IMR-90 (cell line): ENCODE results near the gene THOC6. TPM values are rescaled to one million over a fixed set of nuclear protein-coding genes. Genes with fewer than 3 reads are reported as not detected.

Experiments
- ATAC-seq: fragments of 200-7000 bp; cut with Tn5 transposase; 2 replicates; pipeline ENCODE4 v1.9.1; 2020; ENCODE audit warnings: low read depth, mild to moderate bottlenecking, moderate library complexity
- BruUV-seq: library from RNA; stranded (reverse); fragments of 400-500 nt; replicated peaks from 2 replicates; lab custom pipeline; 2021; lab: Mats Ljungman, UMichigan
- CTCF ChIA-PET: fragments of 300-600 bp; formaldehyde crosslinking; extraction: SDS; loops from one replicate; lab custom pipeline; 2021; ENCODE audit warnings: antibody characterized with exemption; lab: Yijun Ruan, JAX
- POLR2A ChIA-PET: fragments of 300-600 bp; sonication (Branson Sonifier 250); formaldehyde crosslinking; loops from one replicate; lab custom pipeline; 2022; ENCODE audit warnings: antibody characterized with exemption; ENCODE audit not compliant: unreplicated experiment; lab: Charles Lee
- DNase-seq: peaks from one replicate; pipeline ENCODE4 v3.0.0; 2013
- H2AFZ ChIP-seq: replicated peaks from 2 replicates; pipeline ENCODE3; 2013; ENCODE audit warnings: low read length, mild to moderate bottlenecking; ENCODE audit not compliant: poor library complexity
- H2AK5ac ChIP-seq: 2 replicates; pipeline ENCODE4 v1.6.1; 2013; ENCODE audit warnings: low read depth, low read length, inconsistent platforms
- H2AK9ac ChIP-seq: replicated peaks from 2 replicates; pipeline ENCODE3; 2013; ENCODE audit warnings: mild to moderate bottlenecking, low read depth, low read length, moderate library complexity; ENCODE audit not compliant: poor library complexity
- H2BK120ac ChIP-seq: 2 replicates; pipeline ENCODE4 v1.6.1; 2013; ENCODE audit warnings: low read depth, low read length, inconsistent platforms
- H2BK15ac ChIP-seq: 3 replicates; pipeline ENCODE4 v1.6.1; 2013; ENCODE audit warnings: low read depth, low read length, inconsistent platforms
- H2BK20ac ChIP-seq: 2 replicates; pipeline ENCODE4 v1.6.1; 2013; ENCODE audit warnings: low read depth, mild to moderate bottlenecking, inconsistent platforms, low read length, moderate library complexity
- H2BK5ac ChIP-seq: 2 replicates; pipeline ENCODE4 v1.6.1; 2013; ENCODE audit warnings: mild to moderate bottlenecking, low read depth, low read length, inconsistent platforms; ENCODE audit not compliant: poor library complexity, severe bottlenecking
- H3K14ac ChIP-seq: replicated peaks from 2 replicates; pipeline ENCODE4 v1.6.1; 2013; ENCODE audit warnings: low read depth, low read length, inconsistent platforms
- H3K18ac ChIP-seq: 2 replicates; pipeline ENCODE4 v1.6.1; 2013; ENCODE audit warnings: low read depth, low read length, control low read depth
- H3K23ac ChIP-seq: 2 replicates; pipeline ENCODE4 v1.6.1; 2013; ENCODE audit warnings: low read depth, low read length, inconsistent platforms
- H3K27ac ChIP-seq: 2 replicates; pipeline ENCODE4 v1.5.1; 2013; ENCODE audit warnings: mild to moderate bottlenecking, control low read depth, low read length; ENCODE audit not compliant: insufficient read depth
- H3K27me3 ChIP-seq: 2 replicates; pipeline ENCODE4 v1.6.1; 2013; ENCODE audit warnings: low read length; ENCODE audit not compliant: control insufficient read depth, insufficient read depth
- H3K36me3 ChIP-seq: 2 replicates; pipeline ENCODE4 v1.6.1; 2013; ENCODE audit warnings: low read length, mixed read lengths; ENCODE audit not compliant: control insufficient read depth, insufficient read depth
- H3K4ac ChIP-seq: 2 replicates; pipeline ENCODE4 v1.6.1; 2013; ENCODE audit warnings: low read depth, low read length, inconsistent platforms
- H3K4me1 ChIP-seq: 2 replicates; pipeline ENCODE4 v1.6.1; 2013; ENCODE audit warnings: low read length, mixed read lengths; ENCODE audit not compliant: control insufficient read depth, insufficient read depth
- H3K4me2 ChIP-seq: 2 replicates; pipeline ENCODE4 v1.6.1; 2013; ENCODE audit warnings: low read depth, mild to moderate bottlenecking, control low read depth, low read length, moderate library complexity
- H3K4me3 ChIP-seq: 2 replicates; pipeline ENCODE4 v1.5.1; 2013; ENCODE audit warnings: low read depth, mild to moderate bottlenecking, control low read depth, low read length, moderate library complexity; ENCODE audit not compliant: insufficient read depth
- H3K56ac ChIP-seq: 2 replicates; pipeline ENCODE4 v1.6.1; 2013; ENCODE audit warnings: low read length, inconsistent platforms; ENCODE audit not compliant: insufficient read depth; ENCODE audit errors: extremely low read depth
- H3K79me1 ChIP-seq, 2 experiments: 2 replicates each; pipeline ENCODE4 v1.6.1; 2013; ENCODE audit warnings: low read length in 2 of 2, inconsistent platforms in 1 of 2, low read depth in 1 of 2
- H3K9ac ChIP-seq: 2 replicates; pipeline ENCODE4 v1.6.1; 2013; ENCODE audit warnings: low read depth, low read length, control low read depth
- H3K9me1 ChIP-seq: 2 replicates; pipeline ENCODE4 v1.6.1; 2013; ENCODE audit warnings: low read length, inconsistent platforms; ENCODE audit not compliant: insufficient read depth
- H3K9me3 ChIP-seq: 2 replicates; pipeline ENCODE4 v1.6.1; 2013; ENCODE audit warnings: low read length; ENCODE audit not compliant: control insufficient read depth, insufficient read depth
- H4K20me1 ChIP-seq: 2 replicates; pipeline ENCODE4 v1.6.1; 2013; ENCODE audit warnings: low read length, inconsistent platforms; ENCODE audit not compliant: insufficient read depth
- H4K5ac ChIP-seq: 2 replicates; pipeline ENCODE4 v1.6.1; 2013; ENCODE audit warnings: mild to moderate bottlenecking, low read depth, low read length, control low read depth
- H4K8ac ChIP-seq, 2 experiments: 2 replicates each; pipeline ENCODE4 v1.6.1; 2013; ENCODE audit warnings: low read depth in 2 of 2, low read length in 2 of 2, control low read depth in 1 of 2, inconsistent platforms in 1 of 2
- H4K91ac ChIP-seq: 2 replicates; pipeline ENCODE4 v1.6.1; 2013; ENCODE audit warnings: low read depth, low read length, inconsistent platforms; ENCODE audit not compliant: insufficient read depth
- CEBPB ChIP-seq: IDR thresholded peaks from 2 replicates; pipeline ENCODE4 v1.6.1; 2012; ENCODE audit warnings: low read depth, low read length, improper control_type of control experiment
- FOS ChIP-seq: fragments of 150-350 bp; IDR thresholded peaks from 2 replicates; pipeline ENCODE4 v1.6.1; 2016; ENCODE audit warnings: low read depth, low read length
- MXI1 ChIP-seq: IDR thresholded peaks from 2 replicates; pipeline ENCODE4 v1.6.1; 2012; ENCODE audit warnings: low read depth, mild to moderate bottlenecking, low read length, moderate library complexity, borderline replicate concordance
- RCOR1 ChIP-seq: IDR thresholded peaks from 2 replicates; pipeline ENCODE4 v1.6.1; 2012; ENCODE audit warnings: mild to moderate bottlenecking, low read length, improper control_type of control experiment; ENCODE audit not compliant: insufficient replicate concordance
- SMC3 ChIP-seq: fragments of 150-350 bp; IDR thresholded peaks from 2 replicates; pipeline ENCODE4 v1.6.1; 2016; ENCODE audit warnings: low read depth, mild to moderate bottlenecking, antibody characterized with exemption, low read length, moderate library complexity
- WGBS, 2 experiments: methylation state at CpG; one replicate each; pipeline versions ENCODE4 v1.1.5 to v1.1.7; 2013; ENCODE audit warnings: missing lambda C conversion rate in 2 of 2; ENCODE audit not compliant: insufficient read length in 1 of 2; ENCODE audit errors: extremely low coverage in 2 of 2; 5-methylcytosine and 5-hydroxymethylcytosine counted together
- dilution Hi-C: fragments of 300-500 bp; cut with HindIII; formaldehyde crosslinking; loops from one replicate; pipeline ENCODE4 v1.14.3; 2018; ENCODE audit warnings: low sequenced_read_pairs; ENCODE audit not compliant: unreplicated experiment
- in situ Hi-C: fragments of 300-500 bp; cut with MboI; formaldehyde crosslinking; loops from 3 replicates; pipeline ENCODE4 v1.14.3; 2019; ENCODE audit warnings: low sequenced_read_pairs, inconsistent platforms, mixed read lengths
- intact Hi-C: fragments of 100-400 bp; cut with micrococcal nuclease; formaldehyde crosslinking; loops from 2 replicates; pipeline ENCODE4 v1.10.0; 2022
- polyA plus RNA-seq, 3 experiments: library from polyadenylated mRNA; depleted of rRNA; stranded (reverse); fragments of >200 nt; gene quantifications; 2 replicates each; pipeline ENCODE4 v1.2.3, GENCODE V29; 2012; ENCODE audit warnings: low replicate concordance in 1 of 3
- total RNA-seq: library from RNA; depleted of rRNA; stranded (reverse); fragments of >200 nt; gene quantifications from 2 replicates; pipeline ENCODE4 v1.2.3, GENCODE V29; 2012
- TF ChIP-seq, protein P1 (sequence below): fragments of 150-350 bp; IDR thresholded peaks from 2 replicates; pipeline ENCODE4 v1.6.1; 2017; ENCODE audit warnings: mild to moderate bottlenecking, antibody characterized with exemption, low read length, low read depth

Gene THOC6
- total and polyA plus RNA-seq, 2 of the 4 experiments (the other 2 are of a cell fraction): 16.8 to 23.1 TPM

DNA sequence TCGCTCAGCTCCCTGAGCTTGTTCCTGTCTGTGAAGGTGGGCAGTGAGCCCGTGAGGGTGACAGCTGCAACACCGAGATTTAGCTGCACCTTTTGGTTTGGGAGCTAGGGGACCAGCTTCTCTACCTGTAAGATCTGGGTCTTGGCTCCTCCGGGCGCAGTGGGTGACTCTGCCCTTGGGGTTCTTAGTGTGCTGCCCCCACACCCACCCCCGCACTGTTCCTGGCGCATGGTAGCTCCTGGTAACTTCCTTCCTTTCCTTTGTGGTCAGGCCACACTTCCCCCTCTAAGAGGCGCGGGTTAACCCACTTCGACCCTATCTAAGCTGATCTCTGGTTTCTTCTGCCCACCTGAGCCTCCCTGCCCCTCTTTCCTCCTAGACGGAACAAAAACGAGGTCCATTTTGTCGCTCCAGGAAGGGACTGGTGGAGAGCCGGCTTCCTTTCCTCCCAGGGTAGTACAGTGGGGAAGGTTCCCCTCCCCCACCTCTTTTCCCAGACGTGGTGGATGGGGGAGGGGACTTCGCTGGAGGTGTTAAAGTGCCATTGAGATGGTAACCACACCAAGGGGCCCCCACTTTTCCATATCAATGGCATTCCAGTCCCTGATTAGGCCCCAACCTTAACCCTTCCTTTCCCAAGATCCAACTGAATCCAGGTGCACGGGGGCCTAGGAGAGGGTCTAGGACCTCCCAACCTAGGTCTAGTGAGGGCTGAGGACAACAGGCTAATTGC lies 15.7 kb upstream of the THOC6 start:
- TF ChIP-seq RCOR1: no peak
- no peak for TF ChIP-seq FOS
- no peak for TF ChIP-seq MXI1
- TF ChIP-seq CEBPB: no peak
- TF ChIP-seq, protein P1, sequence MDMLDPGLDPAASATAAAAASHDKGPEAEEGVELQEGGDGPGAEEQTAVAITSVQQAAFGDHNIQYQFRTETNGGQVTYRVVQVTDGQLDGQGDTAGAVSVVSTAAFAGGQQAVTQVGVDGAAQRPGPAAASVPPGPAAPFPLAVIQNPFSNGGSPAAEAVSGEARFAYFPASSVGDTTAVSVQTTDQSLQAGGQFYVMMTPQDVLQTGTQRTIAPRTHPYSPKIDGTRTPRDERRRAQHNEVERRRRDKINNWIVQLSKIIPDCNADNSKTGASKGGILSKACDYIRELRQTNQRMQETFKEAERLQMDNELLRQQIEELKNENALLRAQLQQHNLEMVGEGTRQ: no peak
- no peak for TF ChIP-seq SMC3
- no peak overlapping the region for H4K5ac ChIP-seq
- H2AFZ ChIP-seq: no peak overlapping the region
- no peak overlapping the region for H2AK9ac ChIP-seq
- H2BK15ac ChIP-seq: no peak overlapping the region; the same call in 2 of the 3 replicates
- no peak overlapping the region for H3K4ac ChIP-seq
- in situ Hi-C loops: no loop called here
- H3K9me3 ChIP-seq: no peaks in the 10 kb centered on the region
- H2BK20ac ChIP-seq: no peak overlapping the region
- peak overlapping the region; percentile 24; the same call in 1 of the 2 replicates for H2AK5ac ChIP-seq
- no peaks in the 10 kb centered on the region for H3K9me1 ChIP-seq
- H3K23ac ChIP-seq: no peak overlapping the region
- H2BK5ac ChIP-seq: no peak overlapping the region
- peaks cover 38% of the 10 kb centered on the region for H3K27me3 ChIP-seq
- peaks cover 3% of the 10 kb centered on the region; the same call in 1 of the 2 replicates for H3K4me1 ChIP-seq
- ATAC-seq (no peak), DNase-seq (no peak)
- H3K27ac ChIP-seq: no peak overlapping the region
- no peak overlapping the region for H3K18ac ChIP-seq
- H3K79me1 ChIP-seq: no peaks in the 10 kb centered on the region
- H4K20me1 ChIP-seq: no peaks in the 10 kb centered on the region
- no peak overlapping the region for H2BK120ac ChIP-seq
- no peak overlapping the region for H3K14ac ChIP-seq
- no peak overlapping the region for H3K9ac ChIP-seq
- no peak overlapping the region for H3K56ac ChIP-seq
- H3K36me3 ChIP-seq: no peaks in the 10 kb centered on the region
- CTCF ChIA-PET: interaction anchor here (1.1 kb wide), 1 partner anchor 24 kb away, joined by 3 read pairs; no protein-coding TSS in a partner anchor
- no peak overlapping the region for H4K91ac ChIP-seq
- H3K4me2 ChIP-seq: no peak overlapping the region
- no peak overlapping the region for H4K8ac ChIP-seq
- dilution Hi-C loops: no loop called here
- H3K4me3 ChIP-seq: no peak overlapping the region
- intact Hi-C loops: no loop called here
- 67% methylated on average over 3 of the region's 17 CpGs; no CpG with 5 or more reads in 1 of the 2 experiments for WGBS, 2 experiments
- BruUV-seq: no TSS peak
- POLR2A ChIA-PET: no interaction called here
